GM12878 (cell line): ENCODE measurements around the gene CNKSR3. TPM values are rescaled to one million over a fixed set of nuclear protein-coding genes. Genes with fewer than 3 reads are reported as not detected.

Experiments
- ATAC-seq: fragments of 200-7000 bp; cut with Tn5 transposase; 3 replicates; pipeline ENCODE4 v1.9.1; 2020; ENCODE audit warnings: mild to moderate bottlenecking, moderate library complexity
- BruUV-seq: library from RNA; stranded (reverse); fragments of 400-500 nt; replicated peaks from 2 replicates; lab custom pipeline; 2021; lab: Mats Ljungman, UMichigan
- CTCF ChIA-PET: fragments of 300-600 bp; sonication (Branson Sonifier 250); formaldehyde crosslinking; extraction: SDS; loops from one replicate; lab custom pipeline; 2021; ENCODE audit warnings: inconsistent platforms; lab: Yijun Ruan, JAX
- POLR2A ChIA-PET: fragments of 350-600 bp; formaldehyde crosslinking; extraction: SDS; loops from one replicate; lab custom pipeline; 2021; ENCODE audit warnings: inconsistent platforms; lab: Charles Lee
- RAD21 ChIA-PET: fragments of 300-600 bp; sonication (Branson Sonifier 250); formaldehyde crosslinking; loops from one replicate; lab custom pipeline; 2023; ENCODE audit warnings: antibody characterized with exemption; ENCODE audit not compliant: unreplicated experiment; lab: Charles Lee
- SMC1A ChIA-PET: fragments of 300-600 bp; sonication (Branson Sonifier 250); formaldehyde crosslinking; loops from one replicate; lab custom pipeline; 2023; ENCODE audit not compliant: unreplicated experiment, uncharacterized antibody; lab: Charles Lee
- DNase-seq: peaks from one replicate; pipeline ENCODE4 v3.0.0-alpha.2; 2011; ENCODE audit warnings: low read depth, low spot score
- FAIRE-seq: peaks from 3 replicates; lab custom pipeline; 2011; peaks lifted over from hg19 to GRCh38; lab: Jason Lieb, UNC
- H2AFZ ChIP-seq: 2 replicates; pipeline ENCODE4 v1.6.0; 2011; ENCODE audit warnings: low read depth, low read length, control low read depth; ENCODE audit not compliant: control insufficient read depth
- H3K27ac ChIP-seq: 2 replicates; pipeline ENCODE4 v1.5.1; 2011; ENCODE audit warnings: control low read depth; ENCODE audit not compliant: control insufficient read depth, insufficient read depth
- H3K27me3 ChIP-seq, 2 experiments: replicated peaks in 1 of 2; 2 replicates each; pipeline versions ENCODE4 v1.6.0 to v1.6.1; 2011; ENCODE audit warnings: low read length in 1 of 2; ENCODE audit not compliant: control insufficient read depth in 2 of 2, insufficient read depth in 2 of 2
- H3K36me3 ChIP-seq, 2 experiments: 2 replicates each; pipeline ENCODE4 v1.5.1; 2011; ENCODE audit warnings: low read length in 1 of 2; ENCODE audit not compliant: control insufficient read depth in 2 of 2, insufficient read depth in 2 of 2
- H3K4me1 ChIP-seq: 2 replicates; pipeline ENCODE4 v1.6.1; 2011; ENCODE audit warnings: mild to moderate bottlenecking, low read length, moderate library complexity, mixed read lengths; ENCODE audit not compliant: control insufficient read depth, insufficient read depth
- H3K4me2 ChIP-seq: 2 replicates; pipeline ENCODE4 v1.6.0; 2011; ENCODE audit warnings: control low read depth; ENCODE audit not compliant: control insufficient read depth, insufficient read depth
- H3K4me3 ChIP-seq: fragments of 200-600 bp; sonication (generic); 2 replicates; pipeline ENCODE4 v1.5.1; 2016
- H3K79me2 ChIP-seq: 2 replicates; pipeline ENCODE4 v1.6.0; 2011; ENCODE audit warnings: low read length; ENCODE audit not compliant: control insufficient read depth, insufficient read depth
- H3K9ac ChIP-seq: 2 replicates; pipeline ENCODE4 v1.8.0; 2011; ENCODE audit warnings: low read length, control low read depth, mixed read lengths; ENCODE audit not compliant: control insufficient read depth, insufficient read depth
- H3K9me3 ChIP-seq: replicated peaks from 3 replicates; pipeline ENCODE4 v1.5.1; 2011; ENCODE audit warnings: mild to moderate bottlenecking, low read length; ENCODE audit not compliant: control insufficient read depth, insufficient read depth
- H4K20me1 ChIP-seq: 2 replicates; pipeline ENCODE4 v1.6.0; 2011; ENCODE audit not compliant: control insufficient read depth, insufficient read depth
- BACH1 ChIP-seq: fragments of 450-650 bp; IDR thresholded peaks from 2 replicates; pipeline ENCODE4 v1.6.1; 2017; ENCODE audit warnings: mild to moderate bottlenecking, borderline replicate concordance
- DPF2 ChIP-seq: fragments of 450-650 bp; IDR thresholded peaks from 2 replicates; pipeline ENCODE4 v1.6.1; 2017; ENCODE audit warnings: mild to moderate bottlenecking
- FOXK2 ChIP-seq: fragments of 450-650 bp; IDR thresholded peaks from 2 replicates; pipeline ENCODE4 v1.6.1; 2017; ENCODE audit warnings: mild to moderate bottlenecking, moderate library complexity
- POLR2AphosphoS2 ChIP-seq: IDR thresholded peaks from 2 replicates; pipeline ENCODE4 v1.6.1; 2011; ENCODE audit warnings: low read depth, mild to moderate bottlenecking, low read length, improper control_type of control experiment, moderate library complexity
- WGBS: methylation state at CpG from one replicate; pipeline ENCODE4 v1.1.6; 2016; ENCODE audit warnings: low lambda C conversion rate; ENCODE audit not compliant: insufficient replicate concordance, insufficient coverage; ENCODE audit errors: missing lambda C conversion rate; 5-methylcytosine and 5-hydroxymethylcytosine counted together
- in situ Hi-C: fragments of 300-500 bp; cut with MboI; formaldehyde crosslinking; loops from 9 replicates; pipeline ENCODE4 v1.14.3; 2018; ENCODE audit warnings: mixed read lengths
- intact Hi-C: fragments of 100-400 bp; cut with micrococcal nuclease; formaldehyde crosslinking; loops from one replicate; pipeline ENCODE4 v1.14.2; 2022; ENCODE audit not compliant: unreplicated experiment
- polyA plus RNA-seq, 11 experiments: library from polyadenylated mRNA; depleted of rRNA in 4 of 11; unstranded in 6 of 11; stranded (reverse) in 5 of 11; fragments of >200 nt; fragmentation: Nextera tagmentation in 4 of 11; fragmentation: Illumina TruSeq in 1 of 11; extraction: Ambion mirVana in 4 of 11; extraction: Trizol in 1 of 11; gene quantifications; 1 replicate in 1 of 11; 2 replicates in 10 of 11; pipeline versions ENCODE4 v1.2.1 to v1.2.3, GENCODE V29; 2011 to 2016; ENCODE audit warnings: inconsistent platforms in 2 of 11, missing spikeins in 2 of 11, low read depth in 1 of 11
- total RNA-seq, 4 experiments: library from RNA; depleted of rRNA in 3 of 4; stranded (reverse); fragments of >200 nt in 3 of 4; fragmentation: Illumina TruSeq in 1 of 4; extraction: Trizol in 1 of 4; gene quantifications; 2 replicates each; pipeline versions ENCODE4 v1.2.1 to v1.2.3, GENCODE V29; 2013 to 2021
- TF ChIP-seq, protein P1 (sequence below): fragments of 450-650 bp; IDR thresholded peaks from 2 replicates; pipeline ENCODE4 v1.6.1; 2018; ENCODE audit warnings: mild to moderate bottlenecking, low read depth, moderate library complexity; ENCODE audit not compliant: partially characterized antibody
- TF ChIP-seq, protein P2 (sequence below): IDR thresholded peaks from 2 replicates; pipeline ENCODE4 v1.6.1; 2012; ENCODE audit warnings: low read depth, low read length, improper control_type of control experiment

Gene CNKSR3
- total and polyA plus RNA-seq, 10 of the 15 experiments (the other 5 are each of a cell fraction or from before 2014, with no cell fraction given): under 0.01 to 0.48 (median 0.12) TPM; not detected in 2

DNA sequence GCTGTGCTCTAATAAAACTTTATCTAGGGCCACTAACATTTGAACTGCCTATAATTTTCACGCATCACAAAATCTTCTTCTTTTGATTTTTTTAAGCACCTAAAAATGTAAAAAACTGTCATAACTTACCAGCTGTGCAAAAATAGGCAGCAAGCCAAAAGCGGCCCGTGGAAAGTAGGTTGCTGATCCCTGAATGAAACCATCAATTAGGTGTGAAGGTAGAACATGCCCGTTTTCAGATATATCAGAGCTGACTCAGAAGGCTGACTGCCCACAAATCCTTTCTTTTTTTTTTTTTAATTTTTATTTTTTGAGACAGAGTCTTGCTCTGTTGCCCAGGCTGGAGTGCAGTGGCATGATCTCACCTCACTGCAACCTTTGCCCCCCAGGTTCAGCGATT lies 149.0 kb downstream of the CNKSR3 start:
- ChIA-PET POLR2A (no interaction called here), CTCF (interaction anchor here (0.5 kb wide), 1 partner anchor 663 kb away, joined by 4 read pairs; no protein-coding TSS in a partner anchor), RAD21 (no interaction called here), SMC1A (no interaction called here)
- BruUV-seq: no TSS peak
- intact Hi-C loops (no loop called here), in situ Hi-C loops (no loop called here)
- WGBS: 32% methylated on average over 5 of the region's 5 CpGs
- no peak overlapping the region for H3K4me2 ChIP-seq
- H3K27me3 ChIP-seq: peaks cover 0 to 5% of the 10 kb centered on the region in 2 experiments; a peak in 2 of 4 replicates
- no peaks in the 10 kb centered on the region; the same call in 2 of the 3 replicates for H3K9me3 ChIP-seq
- no peak overlapping the region for H3K27ac ChIP-seq
- H4K20me1 ChIP-seq: no peaks in the 10 kb centered on the region
- no peaks in the 10 kb centered on the region for H3K79me2 ChIP-seq
- H3K36me3 ChIP-seq: no peaks in the 10 kb centered on the region
- ATAC-seq (no peak), DNase-seq (no peak), FAIRE-seq (no peak)
- no peak overlapping the region for H3K4me3 ChIP-seq
- H3K4me1 ChIP-seq: peaks cover 4% of the 10 kb centered on the region; the same call in 1 of the 2 replicates
- no peak overlapping the region for H2AFZ ChIP-seq
- H3K9ac ChIP-seq: no peak overlapping the region
- TF ChIP-seq, protein P1, sequence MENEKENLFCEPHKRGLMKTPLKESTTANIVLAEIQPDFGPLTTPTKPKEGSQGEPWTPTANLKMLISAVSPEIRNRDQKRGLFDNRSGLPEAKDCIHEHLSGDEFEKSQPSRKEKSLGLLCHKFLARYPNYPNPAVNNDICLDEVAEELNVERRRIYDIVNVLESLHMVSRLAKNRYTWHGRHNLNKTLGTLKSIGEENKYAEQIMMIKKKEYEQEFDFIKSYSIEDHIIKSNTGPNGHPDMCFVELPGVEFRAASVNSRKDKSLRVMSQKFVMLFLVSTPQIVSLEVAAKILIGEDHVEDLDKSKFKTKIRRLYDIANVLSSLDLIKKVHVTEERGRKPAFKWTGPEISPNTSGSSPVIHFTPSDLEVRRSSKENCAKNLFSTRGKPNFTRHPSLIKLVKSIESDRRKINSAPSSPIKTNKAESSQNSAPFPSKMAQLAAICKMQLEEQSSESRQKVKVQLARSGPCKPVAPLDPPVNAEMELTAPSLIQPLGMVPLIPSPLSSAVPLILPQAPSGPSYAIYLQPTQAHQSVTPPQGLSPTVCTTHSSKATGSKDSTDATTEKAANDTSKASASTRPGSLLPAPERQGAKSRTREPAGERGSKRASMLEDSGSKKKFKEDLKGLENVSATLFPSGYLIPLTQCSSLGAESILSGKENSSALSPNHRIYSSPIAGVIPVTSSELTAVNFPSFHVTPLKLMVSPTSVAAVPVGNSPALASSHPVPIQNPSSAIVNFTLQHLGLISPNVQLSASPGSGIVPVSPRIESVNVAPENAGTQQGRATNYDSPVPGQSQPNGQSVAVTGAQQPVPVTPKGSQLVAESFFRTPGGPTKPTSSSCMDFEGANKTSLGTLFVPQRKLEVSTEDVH: no peak
- TF ChIP-seq, protein P2, sequence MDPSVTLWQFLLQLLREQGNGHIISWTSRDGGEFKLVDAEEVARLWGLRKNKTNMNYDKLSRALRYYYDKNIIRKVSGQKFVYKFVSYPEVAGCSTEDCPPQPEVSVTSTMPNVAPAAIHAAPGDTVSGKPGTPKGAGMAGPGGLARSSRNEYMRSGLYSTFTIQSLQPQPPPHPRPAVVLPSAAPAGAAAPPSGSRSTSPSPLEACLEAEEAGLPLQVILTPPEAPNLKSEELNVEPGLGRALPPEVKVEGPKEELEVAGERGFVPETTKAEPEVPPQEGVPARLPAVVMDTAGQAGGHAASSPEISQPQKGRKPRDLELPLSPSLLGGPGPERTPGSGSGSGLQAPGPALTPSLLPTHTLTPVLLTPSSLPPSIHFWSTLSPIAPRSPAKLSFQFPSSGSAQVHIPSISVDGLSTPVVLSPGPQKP: no peak
- no peak for TF ChIP-seq BACH1
- no peak for TF ChIP-seq FOXK2
- TF ChIP-seq DPF2: no peak
- TF ChIP-seq POLR2AphosphoS2: no peak
